ENCODE data around the gene LRRC45.

The LRRC45 gene

GRCh38 chr17:82008258-82008940 lies 14.7 kb upstream of the LRRC45 start:
- DNase-seq: no peak

- DNase-seq: no peak
Measured at GRCh38 chr17:82008941-82009405, 14.1 kb upstream of the LRRC45 start.

- DNase-seq: no peak
Measured at GRCh38 chr17:82009413-82009812, 13.7 kb upstream of the LRRC45 start.

- no peak for DNase-seq
Measured at GRCh38 chr17:82010575-82011525, 12.3 kb upstream of the LRRC45 start.

- DNase-seq: no peak
Measured at GRCh38 chr17:82011617-82012187, 11.4 kb upstream of the LRRC45 start.

GRCh38 chr17:82012261-82012639 lies 10.9 kb upstream of the LRRC45 start:
- DNase-seq: no peak

- no peak for DNase-seq
Measured at GRCh38 chr17:82012640-82013295, 10.3 kb upstream of the LRRC45 start.

GRCh38 chr17:82013341-82013740 lies 9.8 kb upstream of the LRRC45 start:
- no peak for DNase-seq

- no peak for DNase-seq
Measured at GRCh38 chr17:82013772-82014321, 9.3 kb upstream of the LRRC45 start.

GRCh38 chr17:82014432-82014831 lies 8.7 kb upstream of the LRRC45 start:
- peak; percentile 42 for DNase-seq

- no peak for DNase-seq
Measured at GRCh38 chr17:82014971-82015310, 8.2 kb upstream of the LRRC45 start.

- no peak for DNase-seq
Measured at GRCh38 chr17:82015311-82015971, 7.7 kb upstream of the LRRC45 start.

- no peak for DNase-seq
Measured at GRCh38 chr17:82016061-82016874, 6.8 kb upstream of the LRRC45 start.

- no peak for DNase-seq
Measured at GRCh38 chr17:82016875-82017459, 6.1 kb upstream of the LRRC45 start.

GRCh38 chr17:82017612-82018151 lies 5.4 kb upstream of the LRRC45 start:
- DNase-seq: no peak

- DNase-seq: no peak
Measured at GRCh38 chr17:82018152-82018988, 4.7 kb upstream of the LRRC45 start.

- no peak for DNase-seq
Measured at GRCh38 chr17:82018989-82019689, 4.0 kb upstream of the LRRC45 start.

- DNase-seq: peak; percentile 65
Measured at GRCh38 chr17:82019690-82020571, 3.2 kb upstream of the LRRC45 start.

Measured in RPMI8226 (cell line).